BLaER1 treated with 17β-estradiol and CSF1 and Interleukin-3, amounts not matched to agents 10 nM and 100 nM (cell line): ENCODE measurements around the gene CD93.

ENCODE experiments used
- H3K27ac ChIP-seq, 11 experiments: shearing (Covaris generic); formaldehyde crosslinking; 2 replicates each; pipeline ENCODE4 v1.8.1; 2022
- H3K27me3 ChIP-seq, 11 experiments: shearing (Covaris generic); formaldehyde crosslinking; 2 replicates each; pipeline ENCODE4 v1.8.1; 2022
- H3K36me3 ChIP-seq, 11 experiments: shearing (Covaris generic); formaldehyde crosslinking; 2 replicates each; pipeline ENCODE4 v1.8.1; 2022
- H3K4me1 ChIP-seq, 10 experiments: shearing (Covaris generic); formaldehyde crosslinking; 2 replicates each; pipeline ENCODE4 v1.8.1; 2022
- H3K4me2 ChIP-seq, 11 experiments: shearing (Covaris generic); formaldehyde crosslinking; 2 replicates each; pipeline ENCODE4 v1.8.1; 2022
- H3K4me3 ChIP-seq, 10 experiments: shearing (Covaris generic); formaldehyde crosslinking; 2 replicates each; pipeline ENCODE4 v1.8.1; 2022
- H3K9ac ChIP-seq, 11 experiments: shearing (Covaris generic); formaldehyde crosslinking; 2 replicates each; pipeline ENCODE4 v1.8.1; 2022
- H3K9me3 ChIP-seq, 11 experiments: shearing (Covaris generic); formaldehyde crosslinking; replicated peaks in 1 of 11; 2 replicates each; pipeline ENCODE4 v1.8.1; 2022
- H4K20me1 ChIP-seq, 11 experiments: shearing (Covaris generic); formaldehyde crosslinking; 2 replicates each; pipeline ENCODE4 v1.8.1; 2022
- Cebpa-rat ChIP-seq, 11 experiments: shearing (Covaris generic); IDR thresholded peaks; 2 replicates each; pipeline ENCODE4 v1.8.1; 2022

Gene CD93

GRCh38 chr20:23085436-23086055 lies 578 bp downstream of the CD93 start:
- peaks cover 0 to 43% (median 0%) of the 10 kb centered on the region in 11 experiments; a peak in 7 of 22 replicates for H4K20me1 ChIP-seq
- H3K4me1 ChIP-seq: peaks cover 60 to 99% (median 86%) of the 10 kb centered on the region in 10 experiments
- peak overlapping the region; percentile 88 to 99 (median 98) for H3K4me2 ChIP-seq
- H3K27me3 ChIP-seq: no peaks in the 10 kb centered on the region
- peak overlapping the region; percentile 34 to 77 (median 61); a peak in 19 of 20 replicates for H3K4me3 ChIP-seq
- H3K9ac ChIP-seq: peak overlapping the region; percentile 75 to 91 (median 82)
- H3K36me3 ChIP-seq: peaks cover 0 to 44% (median 17%) of the 10 kb centered on the region in 11 experiments; a peak in 13 of 22 replicates
- H3K27ac ChIP-seq: peak overlapping the region; percentile 77 to 98 (median 93)
- TF ChIP-seq Cebpa-rat (IDR thresholded peaks at IDR 0.05): no peak
- H3K9me3 ChIP-seq: no peaks in the 10 kb centered on the region

- peak overlapping the region; percentile 88 to 99 (median 98) for H3K4me2 ChIP-seq
- TF ChIP-seq Cebpa-rat (IDR thresholded peaks at IDR 0.05): no peak
- H3K36me3 ChIP-seq: peaks cover 0 to 50% (median 23%) of the 10 kb centered on the region in 11 experiments; a peak in 13 of 22 replicates
- H3K4me1 ChIP-seq: peaks cover 60 to 99% (median 87%) of the 10 kb centered on the region in 10 experiments
- H3K9ac ChIP-seq: peak overlapping the region in 9 of 11 experiments; percentile 77 to 91 (median 84); a peak in 16 of 22 replicates
- peak overlapping the region in 8 of 10 experiments; percentile 50 to 77 (median 64); a peak in 15 of 20 replicates for H3K4me3 ChIP-seq
- peak overlapping the region; percentile 22 to 98 (median 93); a peak in 20 of 22 replicates for H3K27ac ChIP-seq
- no peaks in the 10 kb centered on the region for H3K9me3 ChIP-seq
- H4K20me1 ChIP-seq: peaks cover 0 to 49% (median 0%) of the 10 kb centered on the region in 11 experiments; a peak in 7 of 22 replicates
- H3K27me3 ChIP-seq: no peaks in the 10 kb centered on the region
Observed at GRCh38 chr20:23084845-23085365, 1.2 kb downstream of the CD93 start.

- Histone ChIP-seq H3K27ac (peak overlapping the region in 9 of 11 experiments; percentile 77 to 98 (median 94); a peak in 17 of 22 replicates), H3K27me3 (no peaks in the 10 kb centered on the region), H3K9ac (peak overlapping the region in 9 of 11 experiments; percentile 9 to 91 (median 82); a peak in 16 of 22 replicates), H3K4me2 (peak overlapping the region; percentile 88 to 99 (median 98)), H3K36me3 (peaks cover 0 to 56% (median 27%) of the 10 kb centered on the region in 11 experiments; a peak in 13 of 22 replicates), H3K4me1 (peaks cover 60 to 99% (median 89%) of the 10 kb centered on the region in 10 experiments), H4K20me1 (peaks cover 0 to 51% (median 0%) of the 10 kb centered on the region in 11 experiments; a peak in 7 of 22 replicates), H3K4me3 (peak overlapping the region in 8 of 10 experiments; percentile 50 to 77 (median 64); a peak in 16 of 20 replicates), H3K9me3 (no peaks in the 10 kb centered on the region)
- TF ChIP-seq Cebpa-rat (IDR thresholded peaks at IDR 0.05): no peak
Observed at GRCh38 chr20:23084282-23084844, 1.8 kb downstream of the CD93 start.

- Histone ChIP-seq H3K4me1 (peaks cover 60 to 99% (median 89%) of the 10 kb centered on the region in 10 experiments), H4K20me1 (peaks cover 0 to 53% (median 0%) of the 10 kb centered on the region in 11 experiments; a peak in 7 of 22 replicates), H3K36me3 (peaks cover 0 to 62% (median 34%) of the 10 kb centered on the region in 11 experiments; a peak in 13 of 22 replicates), H3K4me2 (peak overlapping the region; percentile 88 to 99 (median 98)), H3K27ac (peak overlapping the region in 9 of 11 experiments; percentile 37 to 98 (median 94); a peak in 14 of 22 replicates), H3K9ac (peak overlapping the region in 8 of 11 experiments; percentile 77 to 91 (median 84); a peak in 16 of 22 replicates), H3K4me3 (peak overlapping the region in 8 of 10 experiments; percentile 50 to 77 (median 64); a peak in 16 of 20 replicates), H3K9me3 (no peaks in the 10 kb centered on the region), H3K27me3 (no peaks in the 10 kb centered on the region)
- no peak for TF ChIP-seq Cebpa-rat (IDR thresholded peaks at IDR 0.05)
Observed at GRCh38 chr20:23083553-23084220, 2.4 kb downstream of the CD93 start.

GRCh38 chr20:23082846-23083552 lies 3.1 kb downstream of the CD93 start:
- Histone ChIP-seq H3K27me3 (no peaks in the 10 kb centered on the region), H3K9me3 (no peaks in the 10 kb centered on the region), H3K4me2 (peak overlapping the region; percentile 88 to 99 (median 98); a peak in 21 of 22 replicates), H3K27ac (peak overlapping the region in 3 of 11 experiments; percentile 4 to 98 (median 87); a peak in 6 of 22 replicates), H3K4me3 (peak overlapping the region in 8 of 10 experiments; percentile 50 to 77 (median 64); a peak in 16 of 20 replicates), H3K4me1 (peaks cover 55 to 99% (median 83%) of the 10 kb centered on the region in 10 experiments), H3K9ac (peak overlapping the region in 8 of 11 experiments; percentile 77 to 91 (median 84); a peak in 14 of 22 replicates), H4K20me1 (peaks cover 0 to 58% (median 0%) of the 10 kb centered on the region in 11 experiments; a peak in 7 of 22 replicates), H3K36me3 (peaks cover 0 to 64% (median 37%) of the 10 kb centered on the region in 11 experiments; a peak in 13 of 22 replicates)
- no peak for TF ChIP-seq Cebpa-rat (IDR thresholded peaks at IDR 0.05)

GRCh38 chr20:23081263-23081819 lies 4.8 kb downstream of the CD93 start:
- peaks cover 39 to 88% (median 69%) of the 10 kb centered on the region in 10 experiments for H3K4me1 ChIP-seq
- peak overlapping the region in 9 of 11 experiments; percentile 34 to 99 (median 99); a peak in 17 of 22 replicates for H3K4me2 ChIP-seq
- H3K27me3 ChIP-seq: no peaks in the 10 kb centered on the region
- no peak overlapping the region for H3K27ac ChIP-seq
- peak overlapping the region in 6 of 10 experiments; percentile 50 to 77 (median 66); a peak in 9 of 20 replicates for H3K4me3 ChIP-seq
- H3K9ac ChIP-seq: peak overlapping the region in 1 of 11 experiments; percentile 82; a peak in 2 of 22 replicates
- H3K36me3 ChIP-seq: peaks cover 0 to 64% (median 37%) of the 10 kb centered on the region in 11 experiments; a peak in 13 of 22 replicates
- peaks cover 0 to 63% (median 0%) of the 10 kb centered on the region in 11 experiments; a peak in 7 of 22 replicates for H4K20me1 ChIP-seq
- no peaks in the 10 kb centered on the region for H3K9me3 ChIP-seq
- TF ChIP-seq Cebpa-rat (IDR thresholded peaks at IDR 0.05): no peak

- no peak for TF ChIP-seq Cebpa-rat (IDR thresholded peaks at IDR 0.05)
- no peak overlapping the region; a peak in 1 of 22 replicates for H3K9ac ChIP-seq
- H3K27me3 ChIP-seq: no peaks in the 10 kb centered on the region
- no peaks in the 10 kb centered on the region for H3K9me3 ChIP-seq
- peaks cover 0 to 64% (median 37%) of the 10 kb centered on the region in 11 experiments; a peak in 13 of 22 replicates for H3K36me3 ChIP-seq
- H3K4me1 ChIP-seq: peaks cover 30 to 80% (median 62%) of the 10 kb centered on the region in 10 experiments
- peak overlapping the region in 2 of 10 experiments; percentile 75 to 77; a peak in 2 of 20 replicates for H3K4me3 ChIP-seq
- H3K4me2 ChIP-seq: peak overlapping the region in 6 of 11 experiments; percentile 92 to 99 (median 99); a peak in 11 of 22 replicates
- peaks cover 0 to 63% (median 0%) of the 10 kb centered on the region in 11 experiments; a peak in 7 of 22 replicates for H4K20me1 ChIP-seq
- H3K27ac ChIP-seq: no peak overlapping the region
Observed at GRCh38 chr20:23080521-23080920, 5.6 kb downstream of the CD93 start.
